Activated CD4-positive, alpha-beta T cell treated with anti-CD3 and anti-CD28 coated beads for 36 hours (primary cell): ENCODE measurements around the gene CNTNAP2. TPM values are rescaled to one million over a fixed set of nuclear protein-coding genes. Genes with fewer than 3 reads are reported as not detected.

Source experiments
- ATAC-seq: fragments of 200-7000 bp; cut with Tn5 transposase; one replicate; pipeline ENCODE4 v1.10.0; 2021; ENCODE audit warnings: mild to moderate bottlenecking, moderate library complexity
- CTCF ChIA-PET: fragments of 350-600 bp; sonication (Branson Sonifier 250); formaldehyde crosslinking; loops from one replicate; lab custom pipeline; 2021; ENCODE audit warnings: antibody characterized with exemption; lab: Charles Lee
- POLR2A ChIA-PET: fragments of 350-600 bp; sonication (Branson Sonifier 250); formaldehyde crosslinking; loops from one replicate; lab custom pipeline; 2021; ENCODE audit warnings: antibody characterized with exemption, inconsistent platforms; lab: Charles Lee
- DNase-seq: peaks from one replicate; pipeline ENCODE4 v3.0.0-alpha.2; 2020
- H3K27ac Mint-ChIP-seq: one replicate; pipeline ENCODE4 v1.8.0; 2021; ENCODE audit warnings: mixed read lengths
- H3K27me3 Mint-ChIP-seq: one replicate; pipeline ENCODE4 v1.8.0; 2021; ENCODE audit warnings: mixed read lengths
- H3K36me3 Mint-ChIP-seq: one replicate; pipeline ENCODE4 v1.8.0; 2021; ENCODE audit warnings: low read depth, mixed read lengths
- H3K4me1 Mint-ChIP-seq: one replicate; pipeline ENCODE4 v1.8.0; 2021; ENCODE audit warnings: mixed read lengths
- H3K4me3 Mint-ChIP-seq: one replicate; pipeline ENCODE4 v1.8.0; 2021; ENCODE audit warnings: mild to moderate bottlenecking, moderate library complexity, mixed read lengths
- H3K9me3 Mint-ChIP-seq: one replicate; pipeline ENCODE4 v1.8.0; 2021; ENCODE audit warnings: low read depth, mixed read lengths
- intact Hi-C, 2 experiments: fragments of 100-400 bp; cut with DNase I in 1 of 2; cut with micrococcal nuclease in 1 of 2; formaldehyde crosslinking; loops; one replicate each; pipeline versions ENCODE4 v1.14.2 to v1.15.1; 2022 to 2024; cut with DNase I, micrococcal nuclease
- total RNA-seq, 2 experiments: library from RNA; stranded (reverse); gene quantifications; one replicate each; pipeline ENCODE4 v1.2.3, GENCODE V29; 2021

The CNTNAP2 gene
- total RNA-seq, 2 experiments from 2014 or later = not detected

- POLR2A ChIA-PET = no interaction called here
- H3K4me1 Mint-ChIP-seq = no peaks in the 10 kb centered on the region
- intact Hi-C loops = no loop called here
- CTCF ChIA-PET = no interaction called here
- ATAC-seq = no peak
- no peaks in the 10 kb centered on the region for H3K36me3 Mint-ChIP-seq
- H3K27me3 Mint-ChIP-seq = no peaks in the 10 kb centered on the region
- H3K27ac Mint-ChIP-seq = no peak overlapping the region
- no peak for DNase-seq
- peaks cover 5% of the 10 kb centered on the region for H3K9me3 Mint-ChIP-seq
- H3K4me3 Mint-ChIP-seq = no peak overlapping the region
Measured at GRCh38 chr7:147653456-147653855, 1536.9 kb downstream of the CNTNAP2 start.

- H3K4me1 Mint-ChIP-seq = no peaks in the 10 kb centered on the region
- DNase-seq (no peak), ATAC-seq (no peak)
- no peak overlapping the region for H3K4me3 Mint-ChIP-seq
- peaks cover 5% of the 10 kb centered on the region for H3K9me3 Mint-ChIP-seq
- no peaks in the 10 kb centered on the region for H3K36me3 Mint-ChIP-seq
- H3K27me3 Mint-ChIP-seq = no peaks in the 10 kb centered on the region
- intact Hi-C loops = no loop called here
- ChIA-PET CTCF (no interaction called here), POLR2A (no interaction called here)
- no peak overlapping the region for H3K27ac Mint-ChIP-seq
Measured at GRCh38 chr7:147658392-147658967, 1541.9 kb downstream of the CNTNAP2 start.

DNA sequence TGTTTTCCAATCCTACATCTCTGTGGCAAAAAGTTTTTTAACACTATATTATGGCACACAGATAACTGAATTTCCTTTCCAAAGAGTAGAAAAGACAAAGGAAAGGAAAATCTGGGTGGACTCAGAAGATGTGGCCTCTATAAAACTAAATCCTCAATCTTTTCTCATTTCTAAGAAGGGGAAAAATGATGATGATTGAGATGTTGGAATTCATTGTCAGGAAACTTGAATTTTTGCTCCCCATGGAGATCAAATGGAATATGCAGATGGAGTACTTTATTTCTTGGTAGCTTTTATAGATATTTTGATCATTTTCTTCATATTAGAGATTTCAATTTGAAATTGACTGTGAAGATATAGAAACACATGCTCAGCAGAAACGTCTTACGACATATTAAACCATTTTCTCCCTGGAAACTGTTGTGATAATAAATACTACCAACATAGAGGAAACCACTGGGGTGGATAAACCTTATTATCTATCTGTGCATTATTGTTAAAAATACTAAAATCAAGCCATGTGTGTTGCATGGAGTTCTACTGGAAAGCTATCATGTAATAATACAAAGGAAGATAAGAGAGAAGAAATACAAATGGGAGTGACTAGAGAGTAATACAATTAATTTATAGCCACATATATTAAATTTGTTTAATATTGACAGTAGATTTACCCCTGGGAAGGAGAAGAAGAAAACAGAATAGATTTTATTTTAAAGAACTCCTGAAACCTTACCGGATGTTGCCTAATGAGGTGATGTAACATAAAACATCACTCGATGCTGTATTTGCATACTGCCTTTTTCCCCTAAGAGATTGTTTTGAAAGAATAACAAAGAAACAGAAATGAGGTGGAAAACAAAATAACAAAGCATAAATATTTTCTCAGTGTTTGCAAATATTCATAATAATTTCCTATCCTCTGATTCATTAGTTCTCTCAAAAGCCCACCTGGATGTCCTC is 1542.7 kb downstream of the CNTNAP2 start:
- Mint-ChIP-seq H3K4me1 (no peaks in the 10 kb centered on the region), H3K27me3 (no peaks in the 10 kb centered on the region), H3K9me3 (peaks cover 5% of the 10 kb centered on the region), H3K36me3 (no peaks in the 10 kb centered on the region), H3K27ac (no peak overlapping the region), H3K4me3 (no peak overlapping the region)
- no peak for ATAC-seq
- intact Hi-C loops = no loop called here
- POLR2A ChIA-PET = no interaction called here
- CTCF ChIA-PET = no interaction called here
- DNase-seq = no peak

GRCh38 chr7:147664541-147664940 is 1547.9 kb downstream of the CNTNAP2 start:
- intact Hi-C loops = no loop called here
- no peak overlapping the region for H3K27ac Mint-ChIP-seq
- H3K36me3 Mint-ChIP-seq = no peaks in the 10 kb centered on the region
- no peak for ATAC-seq
- H3K27me3 Mint-ChIP-seq = no peaks in the 10 kb centered on the region
- H3K4me3 Mint-ChIP-seq = no peak overlapping the region
- H3K4me1 Mint-ChIP-seq = no peaks in the 10 kb centered on the region
- POLR2A ChIA-PET = no interaction called here
- DNase-seq = no peak
- CTCF ChIA-PET = no interaction called here
- peaks cover 3% of the 10 kb centered on the region for H3K9me3 Mint-ChIP-seq

- no peaks in the 10 kb centered on the region for H3K36me3 Mint-ChIP-seq
- H3K9me3 Mint-ChIP-seq = no peaks in the 10 kb centered on the region
- no peaks in the 10 kb centered on the region for H3K27me3 Mint-ChIP-seq
- POLR2A ChIA-PET = no interaction called here
- no peak for ATAC-seq
- DNase-seq = no peak
- intact Hi-C loops = no loop called here
- CTCF ChIA-PET = interaction anchor here (0.6 to 0.7 kb wide), 2 partner anchors 9 to 22 kb away, joined by 3 read pairs; no protein-coding TSS in a partner anchor
- H3K27ac Mint-ChIP-seq = no peak overlapping the region
- H3K4me3 Mint-ChIP-seq = no peak overlapping the region
- H3K4me1 Mint-ChIP-seq = no peaks in the 10 kb centered on the region
Measured at GRCh38 chr7:147670759-147671158, 1554.2 kb downstream of the CNTNAP2 start.

GRCh38 chr7:147674705-147675104 is 1558.1 kb downstream of the CNTNAP2 start:
- Mint-ChIP-seq H3K27ac (no peak overlapping the region), H3K9me3 (peaks cover 2% of the 10 kb centered on the region), H3K36me3 (no peaks in the 10 kb centered on the region), H3K27me3 (no peaks in the 10 kb centered on the region), H3K4me1 (no peaks in the 10 kb centered on the region), H3K4me3 (no peak overlapping the region)
- POLR2A ChIA-PET = no interaction called here
- ATAC-seq (no peak), DNase-seq (no peak)
- intact Hi-C loops = no loop called here
- CTCF ChIA-PET = no interaction called here

GRCh38 chr7:147678943-147679342 is 1562.3 kb downstream of the CNTNAP2 start:
- Mint-ChIP-seq H3K27ac (no peak overlapping the region), H3K9me3 (peaks cover 2% of the 10 kb centered on the region)

GRCh38 chr7:147681530-147681929 is 1564.9 kb downstream of the CNTNAP2 start:
- POLR2A ChIA-PET = no interaction called here
- no peak for ATAC-seq

More at GRCh38 chr7:147678943-147679342, 1562.3 kb downstream of the CNTNAP2 start:
- Mint-ChIP-seq H3K36me3 (no peaks in the 10 kb centered on the region), H3K27me3 (no peaks in the 10 kb centered on the region), H3K4me3 (no peak overlapping the region), H3K4me1 (no peaks in the 10 kb centered on the region)
- intact Hi-C loops = no loop called here
- DNase-seq (no peak), ATAC-seq (no peak)
- POLR2A ChIA-PET = no interaction called here
- CTCF ChIA-PET = no interaction called here

DNA sequence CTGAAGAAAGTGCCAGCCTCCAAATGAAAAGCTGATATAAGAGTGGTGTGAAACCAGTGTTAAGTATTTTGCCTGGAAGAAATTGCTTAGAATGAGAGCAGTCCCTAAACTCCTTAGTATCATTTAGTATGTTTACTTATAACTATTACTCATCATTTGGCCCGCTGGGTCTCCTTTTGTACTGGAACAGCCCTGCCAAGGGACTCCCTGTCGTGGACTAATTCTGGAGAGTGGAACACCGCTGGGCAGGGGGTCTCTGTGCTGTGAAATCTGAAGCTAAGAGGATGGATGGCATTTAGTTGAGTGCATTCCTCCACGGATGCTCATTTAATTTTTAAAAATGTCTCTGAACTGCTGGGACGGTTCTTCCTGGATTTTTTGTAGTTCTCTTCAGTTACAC is 1584.1 kb downstream of the CNTNAP2 start:
- CTCF ChIA-PET = no interaction called here
- H3K36me3 Mint-ChIP-seq = no peaks in the 10 kb centered on the region

More at GRCh38 chr7:147681530-147681929, 1564.9 kb downstream of the CNTNAP2 start:
- Mint-ChIP-seq H3K36me3 (no peaks in the 10 kb centered on the region), H3K4me1 (no peaks in the 10 kb centered on the region), H3K27me3 (no peaks in the 10 kb centered on the region), H3K27ac (no peak overlapping the region), H3K9me3 (peaks cover under 1% of the 10 kb centered on the region), H3K4me3 (no peak overlapping the region)
- DNase-seq = no peak
- intact Hi-C loops = no loop called here
- CTCF ChIA-PET = no interaction called here

DNA sequence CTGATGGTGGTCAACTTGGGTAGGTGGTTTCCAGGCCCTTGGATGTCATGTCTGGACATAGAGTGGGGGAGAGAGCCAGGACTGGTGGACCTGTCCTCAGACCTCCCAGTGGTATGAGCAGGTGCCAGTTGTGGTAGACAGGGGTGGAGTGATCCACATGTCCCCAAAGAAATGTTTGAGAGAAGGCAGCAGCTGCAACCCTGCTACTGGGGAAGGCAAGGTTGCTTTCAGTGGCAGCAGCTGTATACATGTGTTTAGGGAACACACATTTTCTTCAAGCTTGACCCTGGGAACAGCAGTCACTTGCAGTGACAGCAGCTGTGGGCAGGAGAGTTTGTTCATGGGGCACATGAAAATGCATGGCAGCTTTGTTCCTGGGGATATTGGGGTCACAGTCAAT is 1591.3 kb downstream of the CNTNAP2 start:
- ChIA-PET CTCF (no interaction called here), POLR2A (no interaction called here)
- intact Hi-C loops = no loop called here
- no peak for DNase-seq
- Mint-ChIP-seq H3K36me3 (no peaks in the 10 kb centered on the region), H3K4me3 (no peak overlapping the region), H3K27me3 (no peaks in the 10 kb centered on the region), H3K9me3 (peaks cover 8% of the 10 kb centered on the region), H3K27ac (no peak overlapping the region), H3K4me1 (no peaks in the 10 kb centered on the region)
- no peak for ATAC-seq

More for the DNA sequence above, 1584.1 kb downstream of the CNTNAP2 start:
- no peaks in the 10 kb centered on the region for H3K4me1 Mint-ChIP-seq
- H3K4me3 Mint-ChIP-seq = no peak overlapping the region
- H3K9me3 Mint-ChIP-seq = peaks cover 5% of the 10 kb centered on the region
- ATAC-seq (no peak), DNase-seq (no peak)
- intact Hi-C loops = no loop called here
- H3K27me3 Mint-ChIP-seq = no peaks in the 10 kb centered on the region
- H3K27ac Mint-ChIP-seq = no peak overlapping the region
- POLR2A ChIA-PET = no interaction called here

- H3K27me3 Mint-ChIP-seq = no peaks in the 10 kb centered on the region
- POLR2A ChIA-PET = no interaction called here
- H3K4me3 Mint-ChIP-seq = no peak overlapping the region
- ATAC-seq = no peak
- H3K36me3 Mint-ChIP-seq = no peaks in the 10 kb centered on the region
- no peaks in the 10 kb centered on the region for H3K4me1 Mint-ChIP-seq
- no peak for DNase-seq
- H3K27ac Mint-ChIP-seq = no peak overlapping the region
- intact Hi-C loops = no loop called here
- CTCF ChIA-PET = interaction anchor here (0.7 kb wide), 1 partner anchor 267 kb away, joined by 3 read pairs; no protein-coding TSS in a partner anchor
- H3K9me3 Mint-ChIP-seq = peaks cover 13% of the 10 kb centered on the region
Measured at GRCh38 chr7:147708871-147709270, 1592.3 kb downstream of the CNTNAP2 start.

- Mint-ChIP-seq H3K36me3 (no peaks in the 10 kb centered on the region), H3K4me3 (no peak overlapping the region), H3K4me1 (no peaks in the 10 kb centered on the region), H3K9me3 (peaks cover 11% of the 10 kb centered on the region), H3K27ac (no peak overlapping the region), H3K27me3 (no peaks in the 10 kb centered on the region)
- ChIA-PET POLR2A (no interaction called here), CTCF (no interaction called here)
- ATAC-seq (no peak), DNase-seq (no peak)
- intact Hi-C loops = no loop called here
Measured at GRCh38 chr7:147711447-147711846, 1594.8 kb downstream of the CNTNAP2 start.
